ENCODE results near the gene TTLL7.

DNA sequence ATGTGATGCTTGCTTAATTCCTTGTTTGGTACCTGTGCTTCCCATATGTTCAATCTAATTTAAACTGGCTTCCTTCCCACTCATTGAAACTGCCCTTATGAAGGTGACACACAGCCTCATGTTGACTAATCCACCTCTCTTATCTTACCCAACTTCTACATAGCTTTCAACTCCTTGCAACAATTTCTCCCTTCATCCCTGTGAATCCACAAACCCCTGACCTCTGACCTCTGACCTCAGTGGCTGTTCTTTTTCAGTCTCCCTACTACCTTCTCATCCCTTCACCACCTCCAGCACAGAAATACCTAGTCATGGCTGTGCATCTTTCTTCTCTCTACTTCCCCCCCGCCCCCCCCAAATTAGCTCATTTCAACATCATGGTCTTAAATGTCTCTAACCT, 144.5 kb downstream of the TTLL7 start:
- TF ChIP-seq, protein P1, sequence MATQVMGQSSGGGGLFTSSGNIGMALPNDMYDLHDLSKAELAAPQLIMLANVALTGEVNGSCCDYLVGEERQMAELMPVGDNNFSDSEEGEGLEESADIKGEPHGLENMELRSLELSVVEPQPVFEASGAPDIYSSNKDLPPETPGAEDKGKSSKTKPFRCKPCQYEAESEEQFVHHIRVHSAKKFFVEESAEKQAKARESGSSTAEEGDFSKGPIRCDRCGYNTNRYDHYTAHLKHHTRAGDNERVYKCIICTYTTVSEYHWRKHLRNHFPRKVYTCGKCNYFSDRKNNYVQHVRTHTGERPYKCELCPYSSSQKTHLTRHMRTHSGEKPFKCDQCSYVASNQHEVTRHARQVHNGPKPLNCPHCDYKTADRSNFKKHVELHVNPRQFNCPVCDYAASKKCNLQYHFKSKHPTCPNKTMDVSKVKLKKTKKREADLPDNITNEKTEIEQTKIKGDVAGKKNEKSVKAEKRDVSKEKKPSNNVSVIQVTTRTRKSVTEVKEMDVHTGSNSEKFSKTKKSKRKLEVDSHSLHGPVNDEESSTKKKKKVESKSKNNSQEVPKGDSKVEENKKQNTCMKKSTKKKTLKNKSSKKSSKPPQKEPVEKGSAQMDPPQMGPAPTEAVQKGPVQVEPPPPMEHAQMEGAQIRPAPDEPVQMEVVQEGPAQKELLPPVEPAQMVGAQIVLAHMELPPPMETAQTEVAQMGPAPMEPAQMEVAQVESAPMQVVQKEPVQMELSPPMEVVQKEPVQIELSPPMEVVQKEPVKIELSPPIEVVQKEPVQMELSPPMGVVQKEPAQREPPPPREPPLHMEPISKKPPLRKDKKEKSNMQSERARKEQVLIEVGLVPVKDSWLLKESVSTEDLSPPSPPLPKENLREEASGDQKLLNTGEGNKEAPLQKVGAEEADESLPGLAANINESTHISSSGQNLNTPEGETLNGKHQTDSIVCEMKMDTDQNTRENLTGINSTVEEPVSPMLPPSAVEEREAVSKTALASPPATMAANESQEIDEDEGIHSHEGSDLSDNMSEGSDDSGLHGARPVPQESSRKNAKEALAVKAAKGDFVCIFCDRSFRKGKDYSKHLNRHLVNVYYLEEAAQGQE (IDR thresholded peaks at IDR 0.05): no peak
- TF ChIP-seq, protein P2, sequence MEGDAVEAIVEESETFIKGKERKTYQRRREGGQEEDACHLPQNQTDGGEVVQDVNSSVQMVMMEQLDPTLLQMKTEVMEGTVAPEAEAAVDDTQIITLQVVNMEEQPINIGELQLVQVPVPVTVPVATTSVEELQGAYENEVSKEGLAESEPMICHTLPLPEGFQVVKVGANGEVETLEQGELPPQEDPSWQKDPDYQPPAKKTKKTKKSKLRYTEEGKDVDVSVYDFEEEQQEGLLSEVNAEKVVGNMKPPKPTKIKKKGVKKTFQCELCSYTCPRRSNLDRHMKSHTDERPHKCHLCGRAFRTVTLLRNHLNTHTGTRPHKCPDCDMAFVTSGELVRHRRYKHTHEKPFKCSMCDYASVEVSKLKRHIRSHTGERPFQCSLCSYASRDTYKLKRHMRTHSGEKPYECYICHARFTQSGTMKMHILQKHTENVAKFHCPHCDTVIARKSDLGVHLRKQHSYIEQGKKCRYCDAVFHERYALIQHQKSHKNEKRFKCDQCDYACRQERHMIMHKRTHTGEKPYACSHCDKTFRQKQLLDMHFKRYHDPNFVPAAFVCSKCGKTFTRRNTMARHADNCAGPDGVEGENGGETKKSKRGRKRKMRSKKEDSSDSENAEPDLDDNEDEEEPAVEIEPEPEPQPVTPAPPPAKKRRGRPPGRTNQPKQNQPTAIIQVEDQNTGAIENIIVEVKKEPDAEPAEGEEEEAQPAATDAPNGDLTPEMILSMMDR (IDR thresholded peaks at IDR 0.05): no peak
- TF ChIP-seq RFX5 (IDR thresholded peaks at IDR 0.05) (no peak), MYC (IDR thresholded peaks at IDR 0.05; ENCODE audit: borderline replicate concordance, low read length) (no peak), JUN (IDR thresholded peaks at IDR 0.05) (no peak), POLR2A (IDR thresholded peaks at IDR 0.05; ENCODE audit: low read length) (no peak), BHLHE40 (IDR thresholded peaks at IDR 0.05; ENCODE audit: low read depth, low read length) (no peak)
- TF ChIP-seq, protein P3, sequence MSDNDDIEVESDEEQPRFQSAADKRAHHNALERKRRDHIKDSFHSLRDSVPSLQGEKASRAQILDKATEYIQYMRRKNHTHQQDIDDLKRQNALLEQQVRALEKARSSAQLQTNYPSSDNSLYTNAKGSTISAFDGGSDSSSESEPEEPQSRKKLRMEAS (IDR thresholded peaks at IDR 0.05): no peak
